HL-60 (cell line): ENCODE data around the gene SLC32A1.

Experiments
- CTCF ChIP-seq: IDR thresholded peaks from one replicate; pipeline ENCODE4 v1.5.1; 2011; ENCODE audit warnings: low read length, control low read depth, inconsistent platforms; ENCODE audit not compliant: insufficient read depth
- GABPA ChIP-seq: IDR thresholded peaks from 2 replicates; pipeline ENCODE4 v1.6.1; 2012; ENCODE audit warnings: low read depth
- POLR2AphosphoS5 ChIP-seq: IDR thresholded peaks from 2 replicates; pipeline ENCODE4 v1.6.1; 2012; ENCODE audit warnings: low read depth
- TF ChIP-seq, protein P1 (sequence below): IDR thresholded peaks from 2 replicates; pipeline ENCODE4 v1.6.1; 2012; ENCODE audit warnings: low read depth; ENCODE audit not compliant: insufficient replicate concordance

DNA sequence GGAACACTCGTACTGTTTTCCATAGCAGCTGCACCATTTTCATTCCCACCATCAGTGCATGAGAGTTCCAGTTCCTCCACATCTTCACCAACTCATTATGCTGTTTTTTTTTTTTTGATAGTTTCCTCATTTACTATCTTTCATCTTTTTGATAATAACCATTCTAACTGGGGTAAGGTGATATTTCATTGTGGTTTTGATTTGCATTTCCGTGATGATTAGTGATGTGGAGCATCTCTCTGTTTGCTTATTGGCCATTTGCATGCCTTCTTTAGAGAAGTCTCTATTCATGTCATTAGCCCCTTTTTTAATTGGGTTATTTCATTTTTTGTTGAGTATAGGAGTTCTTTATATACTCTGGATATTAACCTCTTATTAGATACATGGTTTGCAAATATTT, 49.9 kb downstream of the SLC32A1 start:
- no peak for TF ChIP-seq CTCF
- TF ChIP-seq, protein P1, sequence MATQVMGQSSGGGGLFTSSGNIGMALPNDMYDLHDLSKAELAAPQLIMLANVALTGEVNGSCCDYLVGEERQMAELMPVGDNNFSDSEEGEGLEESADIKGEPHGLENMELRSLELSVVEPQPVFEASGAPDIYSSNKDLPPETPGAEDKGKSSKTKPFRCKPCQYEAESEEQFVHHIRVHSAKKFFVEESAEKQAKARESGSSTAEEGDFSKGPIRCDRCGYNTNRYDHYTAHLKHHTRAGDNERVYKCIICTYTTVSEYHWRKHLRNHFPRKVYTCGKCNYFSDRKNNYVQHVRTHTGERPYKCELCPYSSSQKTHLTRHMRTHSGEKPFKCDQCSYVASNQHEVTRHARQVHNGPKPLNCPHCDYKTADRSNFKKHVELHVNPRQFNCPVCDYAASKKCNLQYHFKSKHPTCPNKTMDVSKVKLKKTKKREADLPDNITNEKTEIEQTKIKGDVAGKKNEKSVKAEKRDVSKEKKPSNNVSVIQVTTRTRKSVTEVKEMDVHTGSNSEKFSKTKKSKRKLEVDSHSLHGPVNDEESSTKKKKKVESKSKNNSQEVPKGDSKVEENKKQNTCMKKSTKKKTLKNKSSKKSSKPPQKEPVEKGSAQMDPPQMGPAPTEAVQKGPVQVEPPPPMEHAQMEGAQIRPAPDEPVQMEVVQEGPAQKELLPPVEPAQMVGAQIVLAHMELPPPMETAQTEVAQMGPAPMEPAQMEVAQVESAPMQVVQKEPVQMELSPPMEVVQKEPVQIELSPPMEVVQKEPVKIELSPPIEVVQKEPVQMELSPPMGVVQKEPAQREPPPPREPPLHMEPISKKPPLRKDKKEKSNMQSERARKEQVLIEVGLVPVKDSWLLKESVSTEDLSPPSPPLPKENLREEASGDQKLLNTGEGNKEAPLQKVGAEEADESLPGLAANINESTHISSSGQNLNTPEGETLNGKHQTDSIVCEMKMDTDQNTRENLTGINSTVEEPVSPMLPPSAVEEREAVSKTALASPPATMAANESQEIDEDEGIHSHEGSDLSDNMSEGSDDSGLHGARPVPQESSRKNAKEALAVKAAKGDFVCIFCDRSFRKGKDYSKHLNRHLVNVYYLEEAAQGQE, result no peak
- TF ChIP-seq GABPA, result no peak
- no peak for TF ChIP-seq POLR2AphosphoS5
